ENCODE results near the gene ARHGAP24. TPM values are rescaled to one million over a fixed set of nuclear protein-coding genes. Genes with fewer than 3 reads are reported as not detected.

The ARHGAP24 gene
- total RNA-seq, 2 donors from 2014 or later = 66.8 to 85.6 TPM

DNA sequence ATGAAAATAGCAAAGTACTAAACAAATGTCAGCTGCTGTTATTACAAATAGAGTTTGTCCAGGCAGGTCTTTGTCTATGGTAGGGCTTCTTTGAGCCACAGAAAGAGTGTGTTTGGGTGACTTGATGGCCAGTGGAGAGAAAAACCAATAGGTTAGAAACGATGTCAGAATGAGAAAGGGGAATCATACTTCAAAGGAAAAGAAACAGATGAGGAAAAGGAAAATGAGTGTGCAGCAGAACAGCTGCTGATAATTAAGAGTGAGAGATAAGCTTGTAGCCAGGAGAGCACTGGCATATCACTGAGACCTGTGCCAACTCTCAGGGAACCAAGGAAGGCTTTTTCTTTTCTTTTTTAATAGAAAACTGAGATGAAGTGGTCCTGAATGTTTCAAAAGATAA, 257.2 kb downstream of the ARHGAP24 start:
- Histone ChIP-seq H3K4me1 (ENCODE audit: control insufficient read depth, insufficient read depth, low read length) (no peaks in the 10 kb centered on the region), H3K9me3 (ENCODE audit: control insufficient read depth, low read length) (no peaks in the 10 kb centered on the region), H3K27ac (ENCODE audit: low read depth, low read length) (no peak overlapping the region), H3K27me3 (ENCODE audit: control insufficient read depth, insufficient read depth, low read length, poor library complexity, severe bottlenecking) (no peaks in the 10 kb centered on the region), H3K4me3 (ENCODE audit: low read length) (no peak overlapping the region), H3K9ac (ENCODE audit: extremely low read depth, low read length, poor library complexity, severe bottlenecking) (no peak overlapping the region), H3K36me3 (ENCODE audit: control insufficient read depth, insufficient read depth, low read length) (no peaks in the 10 kb centered on the region)
- no peaks in the 10 kb centered on the region for H3K36me3 Mint-ChIP-seq (ENCODE audit: low read depth)
- no peaks in the 10 kb centered on the region for H3K27me3 Mint-ChIP-seq (ENCODE audit: insufficient read depth)
- H3K4me1 Mint-ChIP-seq = no peaks in the 10 kb centered on the region
- no peak for DNase-seq
- no peak overlapping the region for H3K4me3 Mint-ChIP-seq
- TF ChIP-seq, protein P1, sequence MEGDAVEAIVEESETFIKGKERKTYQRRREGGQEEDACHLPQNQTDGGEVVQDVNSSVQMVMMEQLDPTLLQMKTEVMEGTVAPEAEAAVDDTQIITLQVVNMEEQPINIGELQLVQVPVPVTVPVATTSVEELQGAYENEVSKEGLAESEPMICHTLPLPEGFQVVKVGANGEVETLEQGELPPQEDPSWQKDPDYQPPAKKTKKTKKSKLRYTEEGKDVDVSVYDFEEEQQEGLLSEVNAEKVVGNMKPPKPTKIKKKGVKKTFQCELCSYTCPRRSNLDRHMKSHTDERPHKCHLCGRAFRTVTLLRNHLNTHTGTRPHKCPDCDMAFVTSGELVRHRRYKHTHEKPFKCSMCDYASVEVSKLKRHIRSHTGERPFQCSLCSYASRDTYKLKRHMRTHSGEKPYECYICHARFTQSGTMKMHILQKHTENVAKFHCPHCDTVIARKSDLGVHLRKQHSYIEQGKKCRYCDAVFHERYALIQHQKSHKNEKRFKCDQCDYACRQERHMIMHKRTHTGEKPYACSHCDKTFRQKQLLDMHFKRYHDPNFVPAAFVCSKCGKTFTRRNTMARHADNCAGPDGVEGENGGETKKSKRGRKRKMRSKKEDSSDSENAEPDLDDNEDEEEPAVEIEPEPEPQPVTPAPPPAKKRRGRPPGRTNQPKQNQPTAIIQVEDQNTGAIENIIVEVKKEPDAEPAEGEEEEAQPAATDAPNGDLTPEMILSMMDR (conservative IDR thresholded peaks at IDR 0.05) = no peak
- no peaks in the 10 kb centered on the region for H3K9me3 Mint-ChIP-seq
- no peak overlapping the region for H3K27ac Mint-ChIP-seq
- WGBS, 2 experiments (ENCODE audit: insufficient coverage in 1 of 2, insufficient read length in 1 of 2) = 88 to 93% methylated on average over 1 of the region's 1 CpG

DNA sequence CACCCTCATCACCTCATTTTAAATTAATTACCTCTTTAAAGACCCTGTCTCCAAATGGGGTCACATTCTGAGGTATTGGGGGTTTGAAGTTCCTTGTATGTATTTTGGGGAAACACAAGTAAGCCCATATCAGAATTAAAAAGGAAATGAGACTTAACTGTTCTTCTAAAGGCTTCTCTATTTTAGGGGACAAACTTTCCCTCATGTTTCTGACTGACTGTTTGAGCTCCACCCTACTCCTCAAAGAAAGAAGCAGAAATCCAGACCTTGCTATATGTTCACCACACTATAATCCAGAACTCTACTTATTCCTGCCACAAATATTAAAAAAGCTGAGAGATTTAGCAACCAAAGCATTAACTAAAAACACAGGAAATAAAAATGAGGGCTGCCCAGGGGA, 258.8 kb downstream of the ARHGAP24 start:
- Mint-ChIP-seq H3K27me3 (ENCODE audit: insufficient read depth) (no peaks in the 10 kb centered on the region), H3K27ac (no peak overlapping the region), H3K4me1 (no peaks in the 10 kb centered on the region), H3K36me3 (ENCODE audit: low read depth) (no peaks in the 10 kb centered on the region), H3K4me3 (no peak overlapping the region), H3K9me3 (no peaks in the 10 kb centered on the region)
- no peak overlapping the region for H3K4me3 ChIP-seq (ENCODE audit: low read length)
- H3K36me3 ChIP-seq (ENCODE audit: control insufficient read depth, insufficient read depth, low read length) = no peaks in the 10 kb centered on the region
- DNase-seq = no peak
- H3K27me3 ChIP-seq (ENCODE audit: control insufficient read depth, insufficient read depth, low read length, poor library complexity, severe bottlenecking) = no peaks in the 10 kb centered on the region
- no peak overlapping the region for H3K27ac ChIP-seq (ENCODE audit: low read depth, low read length)
- no peaks in the 10 kb centered on the region for H3K4me1 ChIP-seq (ENCODE audit: control insufficient read depth, insufficient read depth, low read length)
- TF ChIP-seq, protein P1 (conservative IDR thresholded peaks at IDR 0.05) = no peak
- H3K9me3 ChIP-seq (ENCODE audit: control insufficient read depth, low read length) = no peaks in the 10 kb centered on the region
- H3K9ac ChIP-seq (ENCODE audit: extremely low read depth, low read length, poor library complexity, severe bottlenecking) = no peak overlapping the region

DNA sequence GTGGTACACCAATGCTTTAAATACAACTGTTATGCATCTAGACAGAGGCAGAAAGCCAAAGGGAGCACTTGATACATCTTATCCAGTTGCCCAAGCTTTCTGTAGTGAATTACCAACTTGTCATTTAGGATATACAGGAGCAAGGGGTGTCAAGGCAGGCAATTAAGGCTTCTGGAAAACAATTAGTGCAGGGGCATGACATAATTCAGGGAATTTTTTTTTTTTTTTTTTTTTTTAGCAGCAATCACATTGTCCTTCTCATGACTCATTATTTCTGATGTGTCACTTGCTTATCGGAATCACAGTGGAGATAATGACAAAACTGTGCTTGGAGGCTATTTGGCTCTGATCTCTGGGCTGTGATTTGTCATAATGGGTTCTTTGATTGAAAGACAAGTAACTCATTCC, 259.5 kb downstream of the ARHGAP24 start:
- no peak for DNase-seq
- H3K9ac ChIP-seq (ENCODE audit: extremely low read depth, low read length, poor library complexity, severe bottlenecking) = no peak overlapping the region
- H3K9me3 ChIP-seq (ENCODE audit: control insufficient read depth, low read length) = no peaks in the 10 kb centered on the region
- H3K4me3 ChIP-seq (ENCODE audit: low read length) = no peak overlapping the region
- Mint-ChIP-seq H3K4me3 (no peak overlapping the region), H3K27me3 (ENCODE audit: insufficient read depth) (no peaks in the 10 kb centered on the region), H3K36me3 (ENCODE audit: low read depth) (no peaks in the 10 kb centered on the region), H3K9me3 (no peaks in the 10 kb centered on the region), H3K4me1 (no peaks in the 10 kb centered on the region), H3K27ac (no peak overlapping the region)
- H3K27ac ChIP-seq (ENCODE audit: low read depth, low read length) = no peak overlapping the region
- no peaks in the 10 kb centered on the region for H3K4me1 ChIP-seq (ENCODE audit: control insufficient read depth, insufficient read depth, low read length)
- TF ChIP-seq, protein P1 (conservative IDR thresholded peaks at IDR 0.05) = no peak
- H3K27me3 ChIP-seq (ENCODE audit: control insufficient read depth, insufficient read depth, low read length, poor library complexity, severe bottlenecking) = no peaks in the 10 kb centered on the region
- H3K36me3 ChIP-seq (ENCODE audit: control insufficient read depth, insufficient read depth, low read length) = no peaks in the 10 kb centered on the region
- WGBS, 2 experiments (ENCODE audit: insufficient coverage in 1 of 2, insufficient read length in 1 of 2) = 94% methylated on average over 1 of the region's 1 CpG; no CpG with 5 or more reads in 1 of the 2 experiments

Data from endodermal cell (in vitro differentiated cells).